ENCODE results near the gene AAK1.

AAK1 gene

DNA sequence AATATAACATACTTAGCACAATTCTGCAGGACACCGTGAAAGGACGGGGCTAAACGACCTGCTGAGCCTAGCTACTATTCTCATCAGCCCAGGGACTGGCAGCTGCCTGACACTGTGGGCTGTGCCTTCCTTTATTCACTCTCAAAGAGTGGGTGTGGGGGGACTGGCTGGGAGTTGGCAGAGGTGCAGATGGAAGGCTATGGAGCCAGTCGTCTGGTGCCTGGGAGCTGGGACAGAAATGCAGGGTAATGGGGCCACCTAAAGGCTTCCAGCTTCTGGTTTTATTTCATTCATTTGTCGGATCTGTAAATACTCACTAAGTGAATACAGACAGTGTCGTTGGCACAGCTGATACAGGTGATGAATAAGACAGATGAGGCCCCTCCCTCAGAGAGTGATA, 150.3 kb downstream of the AAK1 start:
- no peak for DNase-seq (ENCODE audit: low read depth in 2 of 2)

DNA sequence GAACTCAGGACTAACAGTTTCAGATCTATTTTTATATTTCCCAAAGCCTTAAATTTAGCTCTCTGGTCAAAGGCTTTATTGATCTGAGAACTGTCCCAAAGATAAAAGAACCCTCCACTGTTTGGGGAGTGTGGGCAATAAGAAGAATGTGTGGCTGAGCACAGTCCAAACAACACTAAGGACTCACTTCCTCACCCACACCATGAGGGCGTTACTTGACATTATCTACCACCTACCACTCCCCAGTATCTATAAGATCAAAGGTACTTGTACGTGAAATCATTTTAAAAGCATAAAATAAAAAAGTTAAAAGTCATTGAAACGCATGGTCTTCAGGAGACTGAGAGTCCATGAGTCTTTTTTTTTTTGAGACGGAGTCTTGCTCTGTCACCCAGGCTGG, 151.7 kb downstream of the AAK1 start:
- no peak for DNase-seq (ENCODE audit: low read depth in 2 of 2)

DNA sequence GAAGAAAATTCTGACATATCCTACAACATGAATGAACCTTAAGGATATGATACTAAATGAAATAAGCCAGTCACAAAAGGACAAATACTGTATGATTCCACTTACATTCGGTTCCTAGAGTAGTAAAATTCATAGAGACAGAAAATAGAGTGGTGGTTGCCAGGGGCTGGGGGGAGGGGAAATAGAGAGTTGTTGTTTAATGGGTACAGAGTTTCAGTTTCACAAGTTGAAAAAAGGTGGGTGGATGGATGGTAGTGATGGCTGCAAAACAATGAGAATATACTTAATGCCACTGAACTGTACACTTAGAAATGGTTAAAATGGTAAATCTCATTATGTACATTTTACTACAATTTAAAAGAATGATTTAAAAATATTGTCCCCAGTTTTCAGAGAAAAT, 153.1 kb downstream of the AAK1 start:
- no peak for DNase-seq (ENCODE audit: low read depth in 2 of 2)

- DNase-seq (ENCODE audit: low read depth in 2 of 2): no peak
These were observed 153.7 kb downstream of the AAK1 start for GRCh38 chr2:69489793-69490192.

DNA sequence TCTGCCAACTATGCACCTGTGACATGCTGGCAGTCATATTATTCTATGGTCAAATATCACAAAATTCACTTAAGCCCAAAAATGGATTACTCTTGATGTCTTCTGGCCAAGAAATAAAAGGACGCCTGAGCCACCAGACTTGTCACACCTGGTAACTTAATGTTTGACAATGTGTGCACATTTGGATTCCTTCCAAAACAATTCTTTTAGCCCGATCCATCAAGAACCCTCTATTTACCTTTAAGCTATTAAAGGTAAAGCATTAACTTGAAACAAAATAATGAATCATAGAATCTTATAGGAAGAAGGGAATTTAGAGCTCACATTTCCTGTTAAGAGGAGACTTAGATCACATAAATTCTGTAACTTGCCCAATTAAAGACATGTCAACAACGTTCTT, 159.8 kb downstream of the AAK1 start:
- no peak for DNase-seq (ENCODE audit: low read depth in 2 of 2)

GRCh38 chr2:69483024-69483423, 160.5 kb downstream of the AAK1 start:
- DNase-seq (ENCODE audit: low read depth in 2 of 2): no peak

DNA sequence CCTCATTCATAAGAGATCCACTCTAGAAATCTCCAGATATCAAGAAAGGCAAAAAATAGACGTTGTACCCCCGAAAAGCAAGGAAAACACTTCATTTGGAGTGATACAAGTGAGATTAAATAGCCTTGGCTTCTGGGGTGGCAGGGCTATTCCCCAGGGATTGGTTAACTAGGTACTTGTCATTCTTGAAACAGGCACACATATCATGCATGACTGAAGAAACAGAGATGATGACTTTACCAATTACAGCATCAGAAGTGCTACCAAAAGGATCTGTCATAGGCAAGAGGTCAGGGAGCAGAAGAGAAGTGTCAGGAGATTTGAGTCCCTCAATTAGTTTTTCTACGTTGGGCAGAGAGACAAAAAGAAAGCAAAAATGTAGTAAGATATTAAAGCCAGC, 161.1 kb downstream of the AAK1 start:
- no peak for DNase-seq (ENCODE audit: low read depth in 2 of 2)

DNA sequence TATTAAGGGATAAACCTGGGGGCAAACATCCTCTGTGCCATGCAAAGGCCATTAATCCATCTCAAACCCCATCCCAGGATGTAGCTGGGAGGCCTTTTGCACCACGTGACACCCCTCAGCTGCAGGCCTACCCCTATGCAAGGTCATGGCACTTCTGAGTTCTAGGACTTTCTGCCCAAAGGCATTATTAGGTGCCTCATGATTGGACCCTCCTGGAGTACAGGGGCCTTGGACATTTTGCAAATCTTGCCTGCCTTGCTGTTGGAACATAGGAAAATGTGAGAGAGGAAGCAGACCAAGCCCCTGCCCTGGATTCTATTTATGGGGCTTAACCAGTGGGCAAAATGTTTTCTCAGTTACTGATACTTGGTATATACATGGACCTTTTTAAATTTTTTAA, 162.1 kb downstream of the AAK1 start:
- DNase-seq (ENCODE audit: low read depth in 2 of 2): no peak

- no peak for DNase-seq (ENCODE audit: low read depth in 2 of 2)
These were observed 165.9 kb downstream of the AAK1 start for GRCh38 chr2:69477627-69478026.

DNA sequence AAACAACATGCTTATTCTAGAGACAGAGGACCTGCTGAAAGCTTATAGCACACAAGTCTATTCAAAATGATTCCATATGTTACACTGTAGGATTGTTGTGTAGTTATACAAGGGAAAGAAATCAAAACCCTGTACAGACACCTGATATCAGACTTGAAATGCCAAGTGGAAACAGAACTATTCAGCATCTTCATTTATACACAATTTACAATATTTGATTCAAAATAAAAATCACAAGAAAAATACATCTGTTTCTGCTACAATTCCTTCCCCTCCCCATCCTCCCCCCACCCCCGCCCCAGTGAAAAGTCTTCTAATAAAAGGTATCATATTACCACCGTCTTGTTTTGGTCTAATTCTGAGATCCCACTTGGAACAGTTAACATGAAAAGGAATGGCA, 168.9 kb downstream of the AAK1 start:
- no peak for DNase-seq (ENCODE audit: low read depth in 2 of 2)

- no peak for DNase-seq (ENCODE audit: low read depth in 2 of 2)
These were observed 171.7 kb downstream of the AAK1 start for GRCh38 chr2:69471793-69472192.

DNA sequence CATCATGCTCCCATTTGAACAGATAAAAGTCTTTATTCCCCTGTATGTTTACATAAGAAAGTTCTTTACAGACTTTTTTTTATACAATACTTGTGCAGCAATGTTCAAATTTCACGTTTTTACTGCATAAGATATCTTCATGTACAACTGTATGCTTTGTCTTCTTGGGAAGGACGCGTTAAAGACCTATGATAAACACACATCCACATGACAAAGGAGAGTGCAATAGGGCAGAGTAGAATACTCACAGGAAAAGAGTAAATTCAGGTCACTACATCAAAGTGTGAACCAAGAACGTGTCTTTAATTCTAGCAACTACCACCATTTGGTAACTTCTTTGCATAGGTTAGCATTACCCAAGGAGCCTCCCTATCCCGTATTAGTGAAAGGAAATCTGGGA, 172.6 kb downstream of the AAK1 start:
- no peak for DNase-seq (ENCODE audit: low read depth in 2 of 2)

GRCh38 chr2:69469784-69470183, 173.8 kb downstream of the AAK1 start:
- no peak for DNase-seq (ENCODE audit: low read depth in 2 of 2)

- DNase-seq (ENCODE audit: low read depth in 2 of 2): no peak
These were observed 174.2 kb downstream of the AAK1 start for GRCh38 chr2:69469375-69469774.

DNA sequence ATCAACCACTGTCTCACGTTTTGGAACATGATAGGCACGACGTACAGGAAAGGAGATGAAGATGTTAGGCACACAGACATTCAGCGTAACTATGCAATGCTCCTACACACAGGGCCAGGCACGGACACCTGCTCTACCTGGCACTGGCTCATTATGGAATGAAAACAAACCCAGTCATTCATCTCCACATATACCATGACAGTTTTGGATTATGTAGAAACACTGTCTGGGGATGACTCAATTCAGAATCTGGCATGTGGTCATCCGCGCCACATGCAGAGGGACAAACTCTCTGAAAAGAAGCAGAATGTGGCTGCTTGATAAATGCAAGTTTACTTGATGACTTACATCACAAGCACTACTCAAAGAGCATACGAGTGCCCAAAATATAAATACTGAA, 176.8 kb downstream of the AAK1 start:
- DNase-seq (ENCODE audit: low read depth in 2 of 2): no peak

DNA sequence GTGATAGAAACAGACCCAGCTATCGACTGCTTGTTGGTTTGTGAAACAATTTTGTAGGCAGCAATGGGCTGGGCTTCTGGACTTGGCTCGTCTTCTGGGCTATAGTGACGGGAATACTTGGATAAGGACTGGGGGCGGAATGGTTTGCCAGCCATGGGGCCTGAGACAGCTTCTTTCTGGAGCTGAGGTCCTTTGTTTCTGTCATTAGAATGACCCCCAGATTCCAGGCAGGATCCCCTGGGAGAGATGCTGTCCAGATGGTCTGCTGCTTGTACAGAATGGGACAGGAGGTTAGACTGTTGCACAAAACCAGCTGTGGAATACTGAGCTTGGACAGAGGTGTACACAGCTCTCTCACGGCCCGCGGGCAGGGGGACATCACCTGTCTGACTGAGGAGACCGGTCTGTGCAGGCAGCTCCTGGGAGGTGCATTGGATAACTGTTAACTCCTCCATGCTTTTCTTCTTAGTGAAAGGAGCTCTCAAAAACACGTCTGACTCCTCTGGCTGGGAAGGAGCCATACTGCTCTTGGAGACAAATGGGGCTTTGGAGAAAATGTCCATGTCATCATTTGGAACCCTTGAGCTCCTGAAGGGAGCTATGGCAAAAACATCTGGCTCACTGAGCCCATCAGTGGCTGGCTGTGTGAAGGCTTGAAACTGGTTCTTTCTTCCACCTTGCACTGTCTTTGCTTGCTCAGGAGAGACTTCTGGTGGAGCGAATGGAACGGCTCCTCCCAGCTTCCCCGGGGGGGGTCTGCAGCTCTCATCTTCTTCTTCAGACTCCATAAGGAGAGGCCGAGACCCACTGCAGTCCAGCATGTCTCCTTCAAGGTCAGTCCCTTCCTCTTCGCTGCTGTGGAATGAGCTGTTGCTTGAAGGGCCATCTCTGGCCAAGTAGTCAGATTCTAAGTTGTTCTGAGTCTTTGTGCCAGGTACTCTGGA, 177.8 kb downstream of the AAK1 start:
- no peak for DNase-seq (ENCODE audit: low read depth in 2 of 2)

DNA sequence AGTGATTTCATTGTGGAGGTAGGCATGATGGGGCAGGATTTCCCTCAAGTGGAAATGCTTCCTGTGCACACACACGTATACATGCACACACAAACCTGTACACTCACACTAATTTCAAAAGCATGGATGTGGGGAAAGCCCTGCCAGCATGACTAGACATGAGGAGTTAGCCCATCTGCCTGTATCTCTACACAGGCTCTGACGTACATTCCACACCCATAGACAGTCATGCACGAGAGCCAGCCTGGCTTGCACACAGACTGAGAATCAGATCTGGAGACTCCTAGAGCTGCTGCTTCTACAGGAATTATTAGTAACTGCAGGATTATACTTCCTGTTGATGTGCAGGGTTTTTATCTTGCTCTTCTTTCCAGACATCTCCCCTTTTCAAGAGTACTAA, 179.0 kb downstream of the AAK1 start:
- DNase-seq (ENCODE audit: low read depth in 2 of 2): no peak

- DNase-seq (ENCODE audit: low read depth in 2 of 2): no peak
These were observed 180.8 kb downstream of the AAK1 start for GRCh38 chr2:69462780-69463179.

- no peak for DNase-seq (ENCODE audit: low read depth in 2 of 2)
These were observed 182.1 kb downstream of the AAK1 start for GRCh38 chr2:69461404-69461803.

- DNase-seq (ENCODE audit: low read depth in 2 of 2): no peak
These were observed 183.6 kb downstream of the AAK1 start for GRCh38 chr2:69459936-69460335.

DNA sequence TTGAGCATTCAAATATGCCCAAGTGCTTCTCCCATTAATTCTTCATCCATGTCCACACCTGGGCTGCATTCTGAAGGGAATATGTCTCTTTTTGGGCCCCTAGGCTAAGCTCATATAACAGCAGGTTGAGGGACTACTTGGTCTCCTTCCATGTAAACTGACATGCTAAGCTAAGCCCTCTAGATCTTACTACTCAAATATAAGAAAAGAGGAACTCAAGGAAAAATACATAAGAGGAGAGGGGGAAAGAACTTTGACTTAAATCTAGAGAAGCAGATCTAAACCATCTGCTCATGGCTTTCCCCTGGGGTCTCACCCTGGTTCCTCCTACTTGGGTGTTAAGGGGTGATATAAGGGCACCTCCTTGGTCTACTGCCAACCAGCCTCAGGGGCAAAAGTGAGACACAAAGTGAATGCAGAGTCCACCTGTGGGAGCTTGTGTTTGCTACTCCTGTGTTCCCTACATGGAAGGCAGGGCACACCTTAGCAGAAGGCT, 186.5 kb downstream of the AAK1 start:
- no peak for DNase-seq (ENCODE audit: low read depth in 2 of 2)

GRCh38 chr2:69456154-69456553, 187.4 kb downstream of the AAK1 start:
- no peak for DNase-seq (ENCODE audit: low read depth in 2 of 2)

- no peak for DNase-seq (ENCODE audit: low read depth in 2 of 2)
These were observed 188.6 kb downstream of the AAK1 start for GRCh38 chr2:69454976-69455375.
